ENCODE data around the gene PTBP3. TPM values are rescaled to one million over a fixed set of nuclear protein-coding genes. Genes with fewer than 3 reads are reported as not detected.

PTBP3 gene
- total and polyA plus RNA-seq, 2 of the 4 experiments (the other 2 are of a cell fraction), result 8.6 to 15.6 TPM

DNA sequence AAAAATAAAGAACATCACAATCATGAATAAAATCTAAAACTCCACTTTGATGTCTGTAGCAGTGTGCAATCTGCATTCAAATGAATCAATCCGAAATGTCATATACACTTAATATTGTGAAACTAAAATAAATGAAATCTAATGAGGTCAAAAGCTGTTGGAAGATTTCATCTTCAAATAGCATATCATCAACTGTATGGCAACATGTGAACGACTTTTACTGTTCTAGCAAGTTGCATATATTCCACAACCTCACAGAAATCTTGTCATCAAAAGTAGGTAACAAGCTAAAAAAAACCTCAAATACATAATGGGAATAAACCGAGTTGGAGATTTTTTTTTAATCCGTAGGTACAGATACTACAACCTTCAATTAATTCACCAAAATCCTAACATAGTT is 1.2 kb downstream of the PTBP3 start:
- DNase-seq (no peak), ATAC-seq (ENCODE audit: low read depth) (no peak)
- no peak overlapping the region for H4K5ac ChIP-seq (ENCODE audit: low read depth, low read length)
- peaks cover 3% of the 10 kb centered on the region; the same call in 1 of the 2 replicates for H3K4me1 ChIP-seq (ENCODE audit: control insufficient read depth, insufficient read depth, low read length)
- POLR2A ChIA-PET (ENCODE audit: unreplicated experiment), result no interaction called here
- H2AK9ac ChIP-seq (replicated peaks; ENCODE audit: low read depth, low read length, poor library complexity), result no peak overlapping the region
- in situ Hi-C loops (cut with MboI; ENCODE audit: low sequenced_read_pairs) (no loop called here), dilution Hi-C loops (cut with HindIII; ENCODE audit: low sequenced_read_pairs, unreplicated experiment) (no loop called here), intact Hi-C loops (cut with micrococcal nuclease) (loop anchor here (5.0 to 10.0 kb wide), 2 partner anchors 110 to 567 kb away; no protein-coding TSS in a partner anchor)
- no peaks in the 10 kb centered on the region for H3K9me1 ChIP-seq (ENCODE audit: insufficient read depth, low read length)
- H3K9ac ChIP-seq (ENCODE audit: low read depth, low read length), result peak overlapping the region; percentile 93; the same call in 1 of the 2 replicates
- peak overlapping the region; percentile 95 for H3K4me3 ChIP-seq (ENCODE audit: insufficient read depth, low read depth, low read length)
- no peak overlapping the region for H4K8ac ChIP-seq (ENCODE audit: low read depth in 2 of 2, low read length in 2 of 2)
- H2BK15ac ChIP-seq (ENCODE audit: low read depth, low read length), result no peak overlapping the region
- no peak overlapping the region for H3K27ac ChIP-seq (ENCODE audit: insufficient read depth, low read length)
- no peak overlapping the region for H3K18ac ChIP-seq (ENCODE audit: low read depth, low read length)
- H4K91ac ChIP-seq (ENCODE audit: insufficient read depth, low read depth, low read length), result no peak overlapping the region
- H2AK5ac ChIP-seq (ENCODE audit: low read depth, low read length), result no peak overlapping the region
- no peak overlapping the region for H2BK120ac ChIP-seq (ENCODE audit: low read depth, low read length)
- no peaks in the 10 kb centered on the region for H3K36me3 ChIP-seq (ENCODE audit: control insufficient read depth, insufficient read depth, low read length)
- H3K56ac ChIP-seq (ENCODE audit: extremely low read depth, insufficient read depth, low read length), result peak overlapping the region; percentile 44; the same call in 1 of the 2 replicates
- CTCF ChIA-PET, result interaction anchor here (2.4 kb wide), 1 partner anchor 234 kb away, joined by 11 read pairs; no protein-coding TSS in a partner anchor
- WGBS, 2 experiments (ENCODE audit: extremely low coverage in 2 of 2, insufficient read length in 1 of 2), result no CpG with 5 or more reads among the region's 4 CpGs
- no peaks in the 10 kb centered on the region for H3K9me3 ChIP-seq (ENCODE audit: control insufficient read depth, insufficient read depth, low read length)
- no TSS peak for BruUV-seq (replicated peaks)
- no peak overlapping the region for H3K14ac ChIP-seq (replicated peaks; ENCODE audit: low read depth, low read length)
- H4K20me1 ChIP-seq (ENCODE audit: insufficient read depth, low read length), result peaks cover 17% of the 10 kb centered on the region
- H3K23ac ChIP-seq (ENCODE audit: low read depth, low read length), result no peak overlapping the region
- H2AFZ ChIP-seq (replicated peaks; ENCODE audit: low read length, poor library complexity), result no peak overlapping the region
- H3K27me3 ChIP-seq (ENCODE audit: control insufficient read depth, insufficient read depth, low read length), result no peaks in the 10 kb centered on the region
- TF ChIP-seq, protein P1, sequence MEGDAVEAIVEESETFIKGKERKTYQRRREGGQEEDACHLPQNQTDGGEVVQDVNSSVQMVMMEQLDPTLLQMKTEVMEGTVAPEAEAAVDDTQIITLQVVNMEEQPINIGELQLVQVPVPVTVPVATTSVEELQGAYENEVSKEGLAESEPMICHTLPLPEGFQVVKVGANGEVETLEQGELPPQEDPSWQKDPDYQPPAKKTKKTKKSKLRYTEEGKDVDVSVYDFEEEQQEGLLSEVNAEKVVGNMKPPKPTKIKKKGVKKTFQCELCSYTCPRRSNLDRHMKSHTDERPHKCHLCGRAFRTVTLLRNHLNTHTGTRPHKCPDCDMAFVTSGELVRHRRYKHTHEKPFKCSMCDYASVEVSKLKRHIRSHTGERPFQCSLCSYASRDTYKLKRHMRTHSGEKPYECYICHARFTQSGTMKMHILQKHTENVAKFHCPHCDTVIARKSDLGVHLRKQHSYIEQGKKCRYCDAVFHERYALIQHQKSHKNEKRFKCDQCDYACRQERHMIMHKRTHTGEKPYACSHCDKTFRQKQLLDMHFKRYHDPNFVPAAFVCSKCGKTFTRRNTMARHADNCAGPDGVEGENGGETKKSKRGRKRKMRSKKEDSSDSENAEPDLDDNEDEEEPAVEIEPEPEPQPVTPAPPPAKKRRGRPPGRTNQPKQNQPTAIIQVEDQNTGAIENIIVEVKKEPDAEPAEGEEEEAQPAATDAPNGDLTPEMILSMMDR (conservative IDR thresholded peaks at IDR 0.05; ENCODE audit: low read depth, low read length), result no peak
- no peak for TF ChIP-seq RFX5 (IDR thresholded peaks at IDR 0.05; ENCODE audit: low read depth, low read length)
- no peak for TF ChIP-seq MAFK (IDR thresholded peaks at IDR 0.05; ENCODE audit: low read depth, low read length)
- no peak for TF ChIP-seq FOS (IDR thresholded peaks at IDR 0.05; ENCODE audit: low read depth, low read length)
- no peak for TF ChIP-seq SMC3 (IDR thresholded peaks at IDR 0.05; ENCODE audit: low read depth, low read length)
- TF ChIP-seq, protein P2, sequence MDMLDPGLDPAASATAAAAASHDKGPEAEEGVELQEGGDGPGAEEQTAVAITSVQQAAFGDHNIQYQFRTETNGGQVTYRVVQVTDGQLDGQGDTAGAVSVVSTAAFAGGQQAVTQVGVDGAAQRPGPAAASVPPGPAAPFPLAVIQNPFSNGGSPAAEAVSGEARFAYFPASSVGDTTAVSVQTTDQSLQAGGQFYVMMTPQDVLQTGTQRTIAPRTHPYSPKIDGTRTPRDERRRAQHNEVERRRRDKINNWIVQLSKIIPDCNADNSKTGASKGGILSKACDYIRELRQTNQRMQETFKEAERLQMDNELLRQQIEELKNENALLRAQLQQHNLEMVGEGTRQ (IDR thresholded peaks at IDR 0.05; ENCODE audit: low read depth, low read length), result no peak
- TF ChIP-seq CHD1 (IDR thresholded peaks at IDR 0.05; ENCODE audit: low read depth, low read length), result no peak
- TF ChIP-seq, protein P3, sequence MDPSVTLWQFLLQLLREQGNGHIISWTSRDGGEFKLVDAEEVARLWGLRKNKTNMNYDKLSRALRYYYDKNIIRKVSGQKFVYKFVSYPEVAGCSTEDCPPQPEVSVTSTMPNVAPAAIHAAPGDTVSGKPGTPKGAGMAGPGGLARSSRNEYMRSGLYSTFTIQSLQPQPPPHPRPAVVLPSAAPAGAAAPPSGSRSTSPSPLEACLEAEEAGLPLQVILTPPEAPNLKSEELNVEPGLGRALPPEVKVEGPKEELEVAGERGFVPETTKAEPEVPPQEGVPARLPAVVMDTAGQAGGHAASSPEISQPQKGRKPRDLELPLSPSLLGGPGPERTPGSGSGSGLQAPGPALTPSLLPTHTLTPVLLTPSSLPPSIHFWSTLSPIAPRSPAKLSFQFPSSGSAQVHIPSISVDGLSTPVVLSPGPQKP (IDR thresholded peaks at IDR 0.05; ENCODE audit: borderline replicate concordance, low read depth, low read length), result no peak
- TF ChIP-seq RAD21 (IDR thresholded peaks at IDR 0.05; ENCODE audit: low read length), result no peak
- TF ChIP-seq NFE2L2 (IDR thresholded peaks at IDR 0.05; ENCODE audit: low read depth, low read length), result no peak
- H2BK5ac ChIP-seq (ENCODE audit: low read depth, low read length, poor library complexity, severe bottlenecking), result no peak overlapping the region
- H2BK20ac ChIP-seq (ENCODE audit: low read depth, low read length), result no peak overlapping the region
- H3K4ac ChIP-seq (ENCODE audit: low read depth, low read length), result no peak overlapping the region
- peak overlapping the region; percentile 58; the same call in 1 of the 2 replicates for H3K4me2 ChIP-seq (ENCODE audit: low read depth, low read length)
- H3K79me1 ChIP-seq (ENCODE audit: low read depth in 1 of 2, low read length in 2 of 2), result peaks cover 0 to 27% of the 10 kb centered on the region in 2 experiments; a peak in 3 of 4 replicates

Measured in IMR-90 (cell line).